Keratinocyte (primary cell): ENCODE data around the gene ZBTB46.
"Not testable (repeated sequence)": the region's sequence is repeated elsewhere in the genome, so short reads cannot be mapped to it uniquely, and the experiment has no call there.

Experiments
- EZH2 ChIP-seq: IDR thresholded peaks from one replicate; pipeline ENCODE4 v1.6.1; 2012; ENCODE audit warnings: inconsistent platforms, mild to moderate bottlenecking, low read length, moderate library complexity
- TF ChIP-seq, protein P1 (sequence below), 3 experiments: IDR thresholded peaks in 1 of 3; conservative IDR thresholded peaks in 1 of 3; optimal IDR thresholded peaks in 1 of 3; 2 replicates in 2 of 3; 3 replicates in 1 of 3; pipeline versions ENCODE3 to v1.5.1; 2011; ENCODE audit warnings: low read length in 3 of 3, mild to moderate bottlenecking in 3 of 3, moderate library complexity in 2 of 3, control low read depth in 1 of 3, inconsistent platforms in 1 of 3; ENCODE audit not compliant: insufficient read depth in 2 of 3; ENCODE audit errors: extremely low read depth in 1 of 3

DNA sequence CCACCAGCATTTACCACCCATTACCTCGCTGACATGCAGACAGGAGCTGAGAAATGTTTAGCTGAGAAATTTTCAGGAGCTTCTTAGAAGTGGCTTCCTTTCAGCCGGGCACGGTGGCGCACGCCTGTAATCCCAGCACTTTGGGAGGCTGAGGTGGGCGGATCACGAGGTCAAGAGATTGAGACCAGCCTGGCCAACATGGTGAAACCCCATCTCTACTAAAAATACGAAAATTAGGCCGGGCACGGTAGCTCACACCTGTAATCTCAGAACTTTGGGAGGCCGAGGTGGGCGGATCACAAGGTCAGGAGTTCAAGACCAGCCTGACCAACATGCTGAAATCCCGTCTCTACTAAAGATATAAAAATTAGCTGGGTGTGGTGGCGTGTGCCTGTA, 20.5 kb upstream of the ZBTB46 start:
- TF ChIP-seq, protein P1, sequence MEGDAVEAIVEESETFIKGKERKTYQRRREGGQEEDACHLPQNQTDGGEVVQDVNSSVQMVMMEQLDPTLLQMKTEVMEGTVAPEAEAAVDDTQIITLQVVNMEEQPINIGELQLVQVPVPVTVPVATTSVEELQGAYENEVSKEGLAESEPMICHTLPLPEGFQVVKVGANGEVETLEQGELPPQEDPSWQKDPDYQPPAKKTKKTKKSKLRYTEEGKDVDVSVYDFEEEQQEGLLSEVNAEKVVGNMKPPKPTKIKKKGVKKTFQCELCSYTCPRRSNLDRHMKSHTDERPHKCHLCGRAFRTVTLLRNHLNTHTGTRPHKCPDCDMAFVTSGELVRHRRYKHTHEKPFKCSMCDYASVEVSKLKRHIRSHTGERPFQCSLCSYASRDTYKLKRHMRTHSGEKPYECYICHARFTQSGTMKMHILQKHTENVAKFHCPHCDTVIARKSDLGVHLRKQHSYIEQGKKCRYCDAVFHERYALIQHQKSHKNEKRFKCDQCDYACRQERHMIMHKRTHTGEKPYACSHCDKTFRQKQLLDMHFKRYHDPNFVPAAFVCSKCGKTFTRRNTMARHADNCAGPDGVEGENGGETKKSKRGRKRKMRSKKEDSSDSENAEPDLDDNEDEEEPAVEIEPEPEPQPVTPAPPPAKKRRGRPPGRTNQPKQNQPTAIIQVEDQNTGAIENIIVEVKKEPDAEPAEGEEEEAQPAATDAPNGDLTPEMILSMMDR (optimal IDR thresholded peaks at IDR 0.05 in 1 of 3, IDR thresholded peaks at IDR 0.05 in 1 of 3, conservative IDR thresholded peaks at IDR 0.05 in 1 of 3; ENCODE audit: extremely low read depth in 1 of 3, insufficient read depth in 2 of 3, low read length in 3 of 3): not testable (repeated sequence)
- TF ChIP-seq EZH2: not testable (repeated sequence)
